GM21515 (cell line): ENCODE results near the gene PSMD9.

Source experiments
- ATAC-seq: cut with Tn5 transposase; IDR thresholded peaks from one replicate; pipeline ENCODE4 v1.9.1; 2021; ENCODE audit not compliant: unreplicated experiment

PSMD9 gene

GRCh38 chr12:121949648-121950397, 61.2 kb downstream of the PSMD9 start:
- ATAC-seq = no peak

GRCh38 chr12:121953117-121953692, 64.6 kb downstream of the PSMD9 start:
- ATAC-seq = no peak

GRCh38 chr12:121953695-121954094, 65.1 kb downstream of the PSMD9 start:
- no peak for ATAC-seq

GRCh38 chr12:121955258-121956237, 67.0 kb downstream of the PSMD9 start:
- no peak for ATAC-seq

- ATAC-seq = no peak
These were observed 69.4 kb downstream of the PSMD9 start for GRCh38 chr12:121957861-121958515.

- ATAC-seq = no peak
These were observed 70.1 kb downstream of the PSMD9 start for GRCh38 chr12:121958541-121959240.

GRCh38 chr12:121960541-121960940, 72.0 kb downstream of the PSMD9 start:
- ATAC-seq = no peak

- no peak for ATAC-seq
These were observed 72.7 kb downstream of the PSMD9 start for GRCh38 chr12:121961195-121961879.

GRCh38 chr12:121963341-121964018, 74.9 kb downstream of the PSMD9 start:
- ATAC-seq = no peak

- no peak for ATAC-seq
These were observed 76.4 kb downstream of the PSMD9 start for GRCh38 chr12:121964813-121965643.

GRCh38 chr12:121966959-121967358, 78.4 kb downstream of the PSMD9 start:
- no peak for ATAC-seq
